ENCODE measurements around the gene FES. TPM values are rescaled to one million over a fixed set of nuclear protein-coding genes. Genes with fewer than 3 reads are reported as not detected.

Gene FES
- total and polyA plus RNA-seq, 5 donors: 15.6 to 21.0 (median 17.6) TPM

GRCh38 chr15:90862487-90862886 is 21.8 kb upstream of the FES start:
- H3K27me3 ChIP-seq (ENCODE audit: control insufficient read depth, insufficient read depth): no peaks in the 10 kb centered on the region
- WGBS: 90% methylated on average over 6 of the region's 6 CpGs
- ATAC-seq (no peak), DNase-seq (no peak)
- no peak overlapping the region for H3K27ac ChIP-seq (ENCODE audit: low read length)
- no peak overlapping the region for H3K4me3 ChIP-seq (ENCODE audit: low read length)
- H3K4me1 ChIP-seq (ENCODE audit: control insufficient read depth, insufficient read depth, low read length): no peaks in the 10 kb centered on the region
- intact Hi-C loops (cut with DNase I): no loop called here
- H3K9me3 ChIP-seq (ENCODE audit: control insufficient read depth, low read length): no peaks in the 10 kb centered on the region

- H3K4me1 ChIP-seq (ENCODE audit: control insufficient read depth, insufficient read depth, low read length): peaks cover 2% of the 10 kb centered on the region
- peak overlapping the region; percentile 3 for H3K27ac ChIP-seq (ENCODE audit: low read length)
- no peaks in the 10 kb centered on the region for H3K9me3 ChIP-seq (ENCODE audit: control insufficient read depth, low read length)
- 67% methylated on average over 5 of the region's 5 CpGs for WGBS
- no peaks in the 10 kb centered on the region for H3K27me3 ChIP-seq (ENCODE audit: control insufficient read depth, insufficient read depth)
- DNase-seq (peak in 2 of 3 donors; percentile 51 to 62), ATAC-seq (peak; percentile 48 to 57)
- intact Hi-C loops (cut with DNase I): no loop called here
- H3K4me3 ChIP-seq (ENCODE audit: low read length): no peak overlapping the region
Observed at GRCh38 chr15:90862964-90863778, 21.1 kb upstream of the FES start.

GRCh38 chr15:90863987-90864386 is 20.3 kb upstream of the FES start:
- ATAC-seq (no peak), DNase-seq (no peak)
- no peaks in the 10 kb centered on the region for H3K27me3 ChIP-seq (ENCODE audit: control insufficient read depth, insufficient read depth)
- no peak overlapping the region for H3K27ac ChIP-seq (ENCODE audit: low read length)
- peaks cover 6% of the 10 kb centered on the region for H3K4me1 ChIP-seq (ENCODE audit: control insufficient read depth, insufficient read depth, low read length)
- intact Hi-C loops (cut with DNase I): no loop called here
- 92% methylated on average over 4 of the region's 4 CpGs for WGBS
- H3K9me3 ChIP-seq (ENCODE audit: control insufficient read depth, low read length): no peaks in the 10 kb centered on the region
- H3K4me3 ChIP-seq (ENCODE audit: low read length): no peak overlapping the region

- no peaks in the 10 kb centered on the region for H3K9me3 ChIP-seq (ENCODE audit: control insufficient read depth, low read length)
Observed at GRCh38 chr15:90864507-90864906, 19.8 kb upstream of the FES start.

GRCh38 chr15:90865702-90866101 is 18.6 kb upstream of the FES start:
- no peaks in the 10 kb centered on the region for H3K27me3 ChIP-seq (ENCODE audit: control insufficient read depth, insufficient read depth)
- WGBS: 93% methylated on average over 4 of the region's 4 CpGs
- peaks cover 16% of the 10 kb centered on the region for H3K4me1 ChIP-seq (ENCODE audit: control insufficient read depth, insufficient read depth, low read length)
- H3K4me3 ChIP-seq (ENCODE audit: low read length): no peak overlapping the region
- intact Hi-C loops (cut with DNase I): no loop called here
- ATAC-seq: no peak
- H3K27ac ChIP-seq (ENCODE audit: low read length): no peak overlapping the region
- no peaks in the 10 kb centered on the region for H3K9me3 ChIP-seq (ENCODE audit: control insufficient read depth, low read length)
- DNase-seq: peak in 1 of 3 donors; percentile 19

More at GRCh38 chr15:90864507-90864906, 19.8 kb upstream of the FES start:
- ATAC-seq (no peak), DNase-seq (peak in 1 of 3 donors; percentile 40)
- peaks cover 11% of the 10 kb centered on the region for H3K4me1 ChIP-seq (ENCODE audit: control insufficient read depth, insufficient read depth, low read length)
- no peak overlapping the region for H3K4me3 ChIP-seq (ENCODE audit: low read length)
- H3K27me3 ChIP-seq (ENCODE audit: control insufficient read depth, insufficient read depth): no peaks in the 10 kb centered on the region
- 94% methylated on average over 10 of the region's 10 CpGs for WGBS
- intact Hi-C loops (cut with DNase I): no loop called here
- no peak overlapping the region for H3K27ac ChIP-seq (ENCODE audit: low read length)

GRCh38 chr15:90866161-90866715 is 18.1 kb upstream of the FES start:
- Histone ChIP-seq H3K4me1 (ENCODE audit: control insufficient read depth, insufficient read depth, low read length) (peaks cover 16% of the 10 kb centered on the region), H3K4me3 (ENCODE audit: low read length) (no peak overlapping the region), H3K27me3 (ENCODE audit: control insufficient read depth, insufficient read depth) (no peaks in the 10 kb centered on the region), H3K9me3 (ENCODE audit: control insufficient read depth, low read length) (no peaks in the 10 kb centered on the region), H3K27ac (ENCODE audit: low read length) (no peak overlapping the region)
- ATAC-seq: no peak
- peak in 1 of 3 donors; percentile 34 for DNase-seq
- WGBS: 58% methylated on average over 16 of the region's 16 CpGs
- intact Hi-C loops (cut with DNase I): no loop called here

- no peak overlapping the region for H3K27ac ChIP-seq (ENCODE audit: low read length)
- DNase-seq (no peak), ATAC-seq (no peak)
- H3K9me3 ChIP-seq (ENCODE audit: control insufficient read depth, low read length): no peaks in the 10 kb centered on the region
- no peak overlapping the region for H3K4me3 ChIP-seq (ENCODE audit: low read length)
- peaks cover 16% of the 10 kb centered on the region for H3K4me1 ChIP-seq (ENCODE audit: control insufficient read depth, insufficient read depth, low read length)
- WGBS: 79% methylated on average over 3 of the region's 3 CpGs
- H3K27me3 ChIP-seq (ENCODE audit: control insufficient read depth, insufficient read depth): no peaks in the 10 kb centered on the region
- intact Hi-C loops (cut with DNase I): no loop called here
Observed at GRCh38 chr15:90866800-90867199, 17.5 kb upstream of the FES start.

- H3K27me3 ChIP-seq (ENCODE audit: control insufficient read depth, insufficient read depth): no peaks in the 10 kb centered on the region
- no peak for ATAC-seq
- 89% methylated on average over 6 of the region's 6 CpGs for WGBS
- no peak within 1 kb of the TSS for H3K4me3 ChIP-seq (ENCODE audit: low read length)
- peak in 2 of 3 donors; percentile 32 to 49 for DNase-seq
- H3K27ac ChIP-seq (ENCODE audit: low read length): peak within 1 kb of the TSS; percentile 94
- H3K4me1 ChIP-seq (ENCODE audit: control insufficient read depth, insufficient read depth, low read length): peaks cover 17% of the 10 kb centered on the region
- H3K9me3 ChIP-seq (ENCODE audit: control insufficient read depth, low read length): no peaks in the 10 kb centered on the region
- intact Hi-C loops (cut with DNase I): no loop called here
Observed at GRCh38 chr15:90868261-90868689, 16.0 kb upstream of the FES start, which contains the start of gene FURIN. TSS of gene FURIN (plus strand) at chr15:90868588. CDS start at chr15:90875741, 7,153 bp downstream.

- intact Hi-C loops (cut with DNase I): no loop called here
- peaks cover 25% of the 10 kb centered on the region for H3K4me1 ChIP-seq (ENCODE audit: control insufficient read depth, insufficient read depth, low read length)
- peak overlapping the region; percentile 94 for H3K27ac ChIP-seq (ENCODE audit: low read length)
- DNase-seq (peak in 1 of 3 donors; percentile 1), ATAC-seq (no peak)
- no peak overlapping the region for H3K4me3 ChIP-seq (ENCODE audit: low read length)
- no peaks in the 10 kb centered on the region for H3K27me3 ChIP-seq (ENCODE audit: control insufficient read depth, insufficient read depth)
- no peaks in the 10 kb centered on the region for H3K9me3 ChIP-seq (ENCODE audit: control insufficient read depth, low read length)
Observed at GRCh38 chr15:90869140-90869541, 15.2 kb upstream of the FES start.

- 42% methylated on average over 9 of the region's 9 CpGs for WGBS
- Histone ChIP-seq H3K9me3 (ENCODE audit: control insufficient read depth, low read length) (no peaks in the 10 kb centered on the region), H3K4me1 (ENCODE audit: control insufficient read depth, insufficient read depth, low read length) (peaks cover 25% of the 10 kb centered on the region), H3K4me3 (ENCODE audit: low read length) (no peak overlapping the region), H3K27me3 (ENCODE audit: control insufficient read depth, insufficient read depth) (no peaks in the 10 kb centered on the region), H3K27ac (ENCODE audit: low read length) (peak overlapping the region; percentile 94)
- intact Hi-C loops (cut with DNase I): loop anchor here in 1 of 4 donors (5.0 kb wide), 1 partner anchor 152 kb away; the partner anchor contains the start of gene BLM
- peak; percentile 91 to 93 (median 93) for DNase-seq
- ATAC-seq: peak; percentile 84 to 93
Observed at GRCh38 chr15:90869601-90870353, 14.5 kb upstream of the FES start.

Measured in right cardiac atrium (tissue), 5 donors.